Liver (tissue), 2 donors: ENCODE results near the gene GRIN1.

Experiments used
- CTCF ChIP-seq: fragments of 150-350 bp; IDR thresholded peaks from 2 replicates; pipeline ENCODE4 v1.5.1; 2017; ENCODE audit warnings: improper control_type of control experiment, low read depth, low read length; ENCODE audit not compliant: missing input control
- REST ChIP-seq: IDR thresholded peaks from 2 replicates; pipeline ENCODE4 v1.6.1; 2016; ENCODE audit warnings: antibody characterized with exemption, mild to moderate bottlenecking
- ZBTB33 ChIP-seq: IDR thresholded peaks from 2 replicates; pipeline ENCODE4 v1.6.1; 2016; ENCODE audit warnings: antibody characterized with exemption
- donor health status: healthy.

- TF ChIP-seq REST (no peak), ZBTB33 (no peak), CTCF (no peak)
Measured at GRCh38 chr9:137139468-137140150, 655 bp downstream of the GRIN1 start.
